ENCODE data around the gene RPL5. TPM values are rescaled to one million over a fixed set of nuclear protein-coding genes. Genes with fewer than 3 reads are reported as not detected.

RPL5 gene
- total and polyA plus RNA-seq, 2 experiments from 2014 or later: 2,182 to 3,547 TPM

GRCh38 chr1:92876351-92876750 lies 44.5 kb downstream of the RPL5 start (continued):
- TF ChIP-seq REST (IDR thresholded peaks at IDR 0.05; ENCODE audit: unreplicated experiment): no peak
- TF ChIP-seq POLR2AphosphoS5 (IDR thresholded peaks at IDR 0.05; ENCODE audit: low read depth): no peak
- no peak for TF ChIP-seq ZNF462 (CRISPR knock-in tag; IDR thresholded peaks at IDR 0.05)
- no peak for TF ChIP-seq ETS1 (IDR thresholded peaks at IDR 0.05)

All from GM23338 (cell line).